Measurements from ENCODE around the gene THADA.

Gene THADA

GRCh38 chr2:43248621-43249020 is 347.2 kb downstream of the THADA start:
- H3K9me3 ChIP-seq: no peaks in the 10 kb centered on the region
- no peak for TF ChIP-seq CTCF (IDR thresholded peaks at IDR 0.05)
- no peak overlapping the region for H3K27ac ChIP-seq
- H3K4me3 ChIP-seq (ENCODE audit: low read depth in 1 of 2, low read length in 1 of 2): no peak overlapping the region
- no peaks in the 10 kb centered on the region for H3K27me3 ChIP-seq
- H3K4me1 ChIP-seq (ENCODE audit: control insufficient read depth in 1 of 2, insufficient read depth in 1 of 2, low read depth in 1 of 2, low read length in 1 of 2): peaks cover 4% of the 10 kb centered on the region in 2 experiments
- H3K36me3 ChIP-seq: no peaks in the 10 kb centered on the region

GRCh38 chr2:43246641-43247040 is 349.2 kb downstream of the THADA start:
- H3K36me3 ChIP-seq: no peaks in the 10 kb centered on the region
- no peak for TF ChIP-seq CTCF (IDR thresholded peaks at IDR 0.05)
- H3K4me3 ChIP-seq (ENCODE audit: low read depth in 1 of 2, low read length in 1 of 2): no peak overlapping the region
- no peaks in the 10 kb centered on the region for H3K27me3 ChIP-seq
- H3K27ac ChIP-seq: no peak overlapping the region
- H3K9me3 ChIP-seq: no peaks in the 10 kb centered on the region
- H3K4me1 ChIP-seq (ENCODE audit: control insufficient read depth in 1 of 2, insufficient read depth in 1 of 2, low read depth in 1 of 2, low read length in 1 of 2): peaks cover 4% of the 10 kb centered on the region in 2 experiments

- no peak overlapping the region for H3K27ac ChIP-seq
- no peaks in the 10 kb centered on the region for H3K36me3 ChIP-seq
- H3K27me3 ChIP-seq: no peaks in the 10 kb centered on the region
- TF ChIP-seq CTCF (IDR thresholded peaks at IDR 0.05): no peak
- no peak overlapping the region for H3K4me3 ChIP-seq (ENCODE audit: low read depth in 1 of 2, low read length in 1 of 2)
- no peaks in the 10 kb centered on the region for H3K9me3 ChIP-seq
- peaks cover 23 to 35% of the 10 kb centered on the region in 2 experiments for H3K4me1 ChIP-seq (ENCODE audit: control insufficient read depth in 1 of 2, insufficient read depth in 1 of 2, low read depth in 1 of 2, low read length in 1 of 2)
Observed at GRCh38 chr2:43241558-43241957, 354.3 kb downstream of the THADA start.

GRCh38 chr2:43240766-43241150 is 355.1 kb downstream of the THADA start:
- Histone ChIP-seq H3K36me3 (no peaks in the 10 kb centered on the region), H3K27ac (peak overlapping the region; percentile 79), H3K9me3 (no peaks in the 10 kb centered on the region), H3K4me1 (ENCODE audit: control insufficient read depth in 1 of 2, insufficient read depth in 1 of 2, low read depth in 1 of 2, low read length in 1 of 2) (peaks cover 28 to 43% of the 10 kb centered on the region in 2 experiments), H3K27me3 (no peaks in the 10 kb centered on the region), H3K4me3 (ENCODE audit: low read depth in 1 of 2, low read length in 1 of 2) (no peak overlapping the region)
- no peak for TF ChIP-seq CTCF (IDR thresholded peaks at IDR 0.05)

- H3K9me3 ChIP-seq: no peaks in the 10 kb centered on the region
- peak overlapping the region; percentile 79 for H3K27ac ChIP-seq
- H3K27me3 ChIP-seq: no peaks in the 10 kb centered on the region
- no peak for TF ChIP-seq CTCF (IDR thresholded peaks at IDR 0.05)
- no peaks in the 10 kb centered on the region for H3K36me3 ChIP-seq
- H3K4me1 ChIP-seq (ENCODE audit: control insufficient read depth in 1 of 2, insufficient read depth in 1 of 2, low read depth in 1 of 2, low read length in 1 of 2): peaks cover 32 to 44% of the 10 kb centered on the region in 2 experiments
- no peak overlapping the region for H3K4me3 ChIP-seq (ENCODE audit: low read depth in 1 of 2, low read length in 1 of 2)
Observed at GRCh38 chr2:43239981-43240765, 355.7 kb downstream of the THADA start.

All from neutrophil (primary cell).